ACC112 (cell line): ENCODE measurements around the gene VWA2.

ENCODE experiments used
- H2AFZ ChIP-seq: fragments of 200-600 bp; sonication (generic); one replicate; pipeline ENCODE4 v1.6.0; 2017; ENCODE audit warnings: antibody characterized with exemption, low read length; ENCODE audit not compliant: unreplicated experiment
- H3K27ac ChIP-seq: fragments of 200-600 bp; sonication (generic); 2 replicates; pipeline ENCODE4 v1.5.1; 2014; ENCODE audit warnings: low read depth, mild to moderate bottlenecking, antibody characterized with exemption, low read length, moderate library complexity
- H3K27me3 ChIP-seq: fragments of 200-600 bp; sonication (generic); 2 replicates; pipeline ENCODE4 v1.6.1; 2014; ENCODE audit warnings: mild to moderate bottlenecking, antibody characterized with exemption, low read length, moderate library complexity, mixed read lengths; ENCODE audit not compliant: insufficient read depth
- H3K36me3 ChIP-seq: fragments of 200-600 bp; sonication (generic); 2 replicates; pipeline ENCODE4 v1.6.1; 2016; ENCODE audit warnings: mild to moderate bottlenecking, antibody characterized with exemption, low read length, moderate library complexity, mixed read lengths; ENCODE audit not compliant: insufficient read depth
- H3K4me1 ChIP-seq: fragments of 200-600 bp; sonication (generic); one replicate; pipeline ENCODE4 v1.6.1; 2016; ENCODE audit warnings: low read length, mixed read lengths; ENCODE audit not compliant: insufficient read depth, unreplicated experiment, control insufficient read depth
- H3K4me3 ChIP-seq: fragments of 200-600 bp; sonication (generic); 2 replicates; pipeline ENCODE4 v1.5.1; 2014; ENCODE audit warnings: mild to moderate bottlenecking, low read depth, low read length
- H3K79me2 ChIP-seq: fragments of 200-600 bp; sonication (generic); one replicate; pipeline ENCODE4 v1.6.0; 2016; ENCODE audit warnings: low read length; ENCODE audit not compliant: control insufficient read depth, unreplicated experiment, insufficient read depth

VWA2 gene

GRCh38 chr10:114291516-114291915 lies 52.5 kb downstream of the VWA2 start:
- Histone ChIP-seq H3K4me1 (no peaks in the 10 kb centered on the region), H3K27me3 (0 out of 2 replicates have a peak, but pooled peaks cover 2% of the 10 kb centered on the region), H2AFZ (no peak overlapping the region), H3K36me3 (0 out of 2 replicates have a peak, but pooled peaks cover 4% of the 10 kb centered on the region), H3K4me3 (no peak overlapping the region), H3K27ac (no peak overlapping the region), H3K79me2 (no peaks in the 10 kb centered on the region)

DNA sequence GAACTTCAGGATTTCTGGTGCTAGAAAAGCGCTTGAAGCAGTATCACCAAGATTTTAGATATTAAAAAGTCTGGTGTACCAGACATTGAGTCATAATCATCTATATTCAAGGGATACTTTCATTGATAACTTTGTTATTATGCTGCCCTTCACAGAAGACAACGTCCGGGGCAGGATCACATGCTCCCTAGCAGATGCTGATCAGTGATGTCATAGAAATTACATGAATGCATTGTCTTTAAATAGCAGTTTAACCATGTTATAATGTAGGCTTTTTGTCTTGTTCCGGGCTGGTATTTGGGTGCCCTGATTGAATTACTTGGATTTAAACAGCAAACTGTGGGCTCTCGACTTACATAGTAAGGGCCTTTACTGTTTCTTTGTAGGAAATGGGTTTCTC lies 54.0 kb downstream of the VWA2 start:
- Histone ChIP-seq H3K4me3 (no peak overlapping the region), H3K4me1 (no peaks in the 10 kb centered on the region), H3K27ac (no peak overlapping the region)

GRCh38 chr10:114294549-114294948 lies 55.5 kb downstream of the VWA2 start:
- Histone ChIP-seq H2AFZ (no peak overlapping the region), H3K4me1 (no peaks in the 10 kb centered on the region), H3K27me3 (no peaks in the 10 kb centered on the region), H3K36me3 (0 out of 2 replicates have a peak, but pooled peaks cover 4% of the 10 kb centered on the region), H3K79me2 (no peaks in the 10 kb centered on the region), H3K4me3 (no peak overlapping the region), H3K27ac (no peak overlapping the region)

More for the DNA sequence above, 54.0 kb downstream of the VWA2 start:
- H2AFZ ChIP-seq = no peak overlapping the region
- no peaks in the 10 kb centered on the region for H3K27me3 ChIP-seq
- no peaks in the 10 kb centered on the region for H3K79me2 ChIP-seq
- H3K36me3 ChIP-seq = 0 out of 2 replicates have a peak, but pooled peaks cover 4% of the 10 kb centered on the region

GRCh38 chr10:114295393-114295792 lies 56.3 kb downstream of the VWA2 start:
- 0 out of 2 replicates have a peak, but pooled peaks cover 4% of the 10 kb centered on the region for H3K36me3 ChIP-seq
- H3K27me3 ChIP-seq = no peaks in the 10 kb centered on the region
- no peaks in the 10 kb centered on the region for H3K4me1 ChIP-seq
- H3K79me2 ChIP-seq = no peaks in the 10 kb centered on the region
- H3K4me3 ChIP-seq = no peak overlapping the region
- no peak overlapping the region for H2AFZ ChIP-seq
- no peak overlapping the region for H3K27ac ChIP-seq

- no peaks in the 10 kb centered on the region for H3K4me1 ChIP-seq
- no peak overlapping the region for H2AFZ ChIP-seq
- H3K27ac ChIP-seq = no peak overlapping the region
- H3K27me3 ChIP-seq = no peaks in the 10 kb centered on the region
- H3K36me3 ChIP-seq = 0 out of 2 replicates have a peak, but pooled peaks cover 4% of the 10 kb centered on the region
- H3K79me2 ChIP-seq = no peaks in the 10 kb centered on the region
- no peak overlapping the region for H3K4me3 ChIP-seq
Observed at GRCh38 chr10:114297136-114297705, 58.2 kb downstream of the VWA2 start.

- H3K27me3 ChIP-seq = no peaks in the 10 kb centered on the region
- peaks cover 6% of the 10 kb centered on the region for H3K4me1 ChIP-seq
- H3K4me3 ChIP-seq = no peak overlapping the region
- H3K27ac ChIP-seq = no peak overlapping the region
- H2AFZ ChIP-seq = no peak overlapping the region
- 0 out of 2 replicates have a peak, but pooled peaks cover 4% of the 10 kb centered on the region for H3K36me3 ChIP-seq
- H3K79me2 ChIP-seq = no peaks in the 10 kb centered on the region
Observed at GRCh38 chr10:114300036-114300645, 61.1 kb downstream of the VWA2 start.

DNA sequence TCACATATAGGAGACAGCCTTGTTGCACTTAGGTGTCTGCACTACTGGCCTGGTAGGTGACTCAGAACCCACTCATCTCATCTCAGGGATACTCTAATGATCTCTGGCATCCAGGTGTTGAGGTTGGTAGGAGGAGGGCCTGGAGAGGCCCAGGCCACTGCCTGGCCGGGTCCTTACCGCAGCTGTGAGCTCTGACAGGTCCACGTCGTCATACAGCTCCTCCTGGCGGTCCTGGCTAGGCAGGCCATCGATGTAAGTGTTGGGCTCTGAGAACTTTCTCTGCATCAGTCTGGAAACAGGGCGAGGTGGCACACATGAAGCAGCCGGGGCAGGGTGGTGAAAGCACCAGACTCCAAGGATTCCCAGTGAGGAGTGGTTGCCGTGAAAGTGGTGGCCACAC lies 62.1 kb downstream of the VWA2 start:
- no peaks in the 10 kb centered on the region for H3K27me3 ChIP-seq
- peaks cover 6% of the 10 kb centered on the region for H3K4me1 ChIP-seq
- H3K36me3 ChIP-seq = no peaks in the 10 kb centered on the region
- H3K79me2 ChIP-seq = no peaks in the 10 kb centered on the region
- no peak overlapping the region for H2AFZ ChIP-seq
- H3K4me3 ChIP-seq = no peak overlapping the region
- no peak overlapping the region for H3K27ac ChIP-seq

GRCh38 chr10:114301951-114302710 lies 63.1 kb downstream of the VWA2 start:
- no peaks in the 10 kb centered on the region for H3K27me3 ChIP-seq
- H3K27ac ChIP-seq = no peak overlapping the region
- H3K4me1 ChIP-seq = peaks cover 15% of the 10 kb centered on the region
- H3K4me3 ChIP-seq = no peak overlapping the region
- no peaks in the 10 kb centered on the region for H3K36me3 ChIP-seq
- no peaks in the 10 kb centered on the region for H3K79me2 ChIP-seq
- no peak overlapping the region for H2AFZ ChIP-seq

GRCh38 chr10:114303556-114303955 lies 64.5 kb downstream of the VWA2 start:
- Histone ChIP-seq H2AFZ (no peak overlapping the region), H3K4me1 (peaks cover 24% of the 10 kb centered on the region), H3K36me3 (no peaks in the 10 kb centered on the region), H3K4me3 (no peak overlapping the region), H3K79me2 (no peaks in the 10 kb centered on the region), H3K27ac (no peak overlapping the region), H3K27me3 (no peaks in the 10 kb centered on the region)

DNA sequence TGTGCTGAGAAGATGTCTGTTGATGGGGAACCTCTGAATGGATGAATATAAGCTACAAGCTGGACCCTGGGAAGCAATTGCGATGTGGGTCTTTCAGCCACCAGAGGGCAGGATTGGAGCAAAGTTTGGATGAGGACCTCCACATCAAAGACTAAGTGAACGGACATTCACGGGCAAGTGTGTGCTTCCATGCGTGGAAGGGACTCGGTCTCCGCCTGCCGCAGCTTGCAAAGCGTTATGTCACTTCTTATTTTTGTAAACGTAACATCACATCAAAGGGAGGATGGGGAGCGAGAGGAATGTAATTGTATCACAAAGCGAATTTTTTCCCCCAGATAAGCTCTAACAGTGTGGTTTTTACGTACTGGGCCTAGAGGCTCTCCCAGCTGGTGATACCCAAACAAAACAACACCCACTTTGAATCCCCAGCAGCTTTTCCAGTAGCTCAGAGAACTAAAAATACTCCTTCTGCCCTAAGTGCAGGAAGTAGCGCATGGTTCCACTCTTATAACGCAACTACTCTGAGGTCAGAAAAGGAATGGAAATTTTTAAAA lies 65.0 kb downstream of the VWA2 start:
- no peaks in the 10 kb centered on the region for H3K79me2 ChIP-seq
- H2AFZ ChIP-seq = peak overlapping the region; percentile 2
- H3K4me3 ChIP-seq = peak overlapping the region; percentile 40
- H3K27me3 ChIP-seq = no peaks in the 10 kb centered on the region
- H3K27ac ChIP-seq = no peak overlapping the region
- peaks cover 29% of the 10 kb centered on the region for H3K4me1 ChIP-seq
- H3K36me3 ChIP-seq = no peaks in the 10 kb centered on the region
